ENCODE measurements around the gene SCN4B. TPM values are rescaled to one million over a fixed set of nuclear protein-coding genes. Genes with fewer than 3 reads are reported as not detected.
A peak's percentile ranks its signal among the peaks of the same experiment; 100 is the strongest.

Gene SCN4B
- total RNA-seq, 1 donor from 2014 or later, result 0.89 TPM

GRCh38 chr11:118156531-118157185, 4.0 kb upstream of the SCN4B start:
- no peak overlapping the region for H3K4me2 ChIP-seq (ENCODE audit: low read length)
- DNase-seq (ENCODE audit: low read depth), result no peak
- H2AFZ ChIP-seq (ENCODE audit: low read depth, low read length), result no peak overlapping the region
- Mint-ChIP-seq H3K9me3 (ENCODE audit: unreplicated experiment) (peaks cover 2% of the 10 kb centered on the region), H3K36me3 (ENCODE audit: low read depth, unreplicated experiment) (no peaks in the 10 kb centered on the region), H3K4me1 (ENCODE audit: low read depth, unreplicated experiment) (no peaks in the 10 kb centered on the region), H3K27me3 (ENCODE audit: low read depth, unreplicated experiment) (peaks cover 86% of the 10 kb centered on the region), H3K4me3 (ENCODE audit: unreplicated experiment) (no peak overlapping the region), H3K27ac (ENCODE audit: unreplicated experiment) (no peak overlapping the region)
- H3K79me2 ChIP-seq (ENCODE audit: insufficient read depth, low read length), result no peaks in the 10 kb centered on the region
- no peak for FAIRE-seq
- TF ChIP-seq EZH2 (IDR thresholded peaks at IDR 0.05; ENCODE audit: insufficient read depth, low read length), result peak; percentile 2
- no peak for TF ChIP-seq CTCF (IDR thresholded peaks at IDR 0.05; ENCODE audit: insufficient read depth, low read depth, low read length)
- no peak overlapping the region for H3K4me3 ChIP-seq (ENCODE audit: insufficient read depth, low read depth, low read length)
- H3K27ac ChIP-seq (ENCODE audit: low read depth, low read length), result no peak overlapping the region
- no peak overlapping the region for H3K9ac ChIP-seq (ENCODE audit: low read length)
- H3K36me3 ChIP-seq (ENCODE audit: insufficient read depth, low read length), result no peaks in the 10 kb centered on the region
- H3K4me1 ChIP-seq (ENCODE audit: insufficient read depth, low read length), result peaks cover 7% of the 10 kb centered on the region
- H3K27me3 ChIP-seq (ENCODE audit: insufficient read depth, low read length), result peaks cover 73% of the 10 kb centered on the region
- no peaks in the 10 kb centered on the region for H3K9me3 ChIP-seq (ENCODE audit: insufficient read depth, low read depth, low read length)
- no peaks in the 10 kb centered on the region for H4K20me1 ChIP-seq (ENCODE audit: insufficient read depth, low read length)

- Histone ChIP-seq H3K4me3 (ENCODE audit: insufficient read depth, low read depth, low read length) (no peak overlapping the region), H3K79me2 (ENCODE audit: insufficient read depth, low read length) (no peaks in the 10 kb centered on the region), H4K20me1 (ENCODE audit: insufficient read depth, low read length) (no peaks in the 10 kb centered on the region), H3K4me1 (ENCODE audit: insufficient read depth, low read length) (peaks cover 7% of the 10 kb centered on the region), H3K27ac (ENCODE audit: low read depth, low read length) (no peak overlapping the region), H3K36me3 (ENCODE audit: insufficient read depth, low read length) (no peaks in the 10 kb centered on the region), H2AFZ (ENCODE audit: low read depth, low read length) (no peak overlapping the region), H3K9ac (ENCODE audit: low read length) (no peak overlapping the region), H3K27me3 (ENCODE audit: insufficient read depth, low read length) (peaks cover 73% of the 10 kb centered on the region), H3K9me3 (ENCODE audit: insufficient read depth, low read depth, low read length) (no peaks in the 10 kb centered on the region), H3K4me2 (ENCODE audit: low read length) (no peak overlapping the region)
- Mint-ChIP-seq H3K27me3 (ENCODE audit: low read depth, unreplicated experiment) (peaks cover 86% of the 10 kb centered on the region), H3K4me3 (ENCODE audit: unreplicated experiment) (no peak overlapping the region), H3K4me1 (ENCODE audit: low read depth, unreplicated experiment) (no peaks in the 10 kb centered on the region), H3K9me3 (ENCODE audit: unreplicated experiment) (no peaks in the 10 kb centered on the region), H3K36me3 (ENCODE audit: low read depth, unreplicated experiment) (no peaks in the 10 kb centered on the region), H3K27ac (ENCODE audit: unreplicated experiment) (no peak overlapping the region)
- no peak for DNase-seq (ENCODE audit: low read depth)
- TF ChIP-seq EZH2 (IDR thresholded peaks at IDR 0.05; ENCODE audit: insufficient read depth, low read length) (peak; percentile 20), CTCF (IDR thresholded peaks at IDR 0.05; ENCODE audit: insufficient read depth, low read depth, low read length) (no peak)
- no peak for FAIRE-seq
Observed at GRCh38 chr11:118155776-118156530, 3.3 kb upstream of the SCN4B start.

- Histone ChIP-seq H3K4me3 (ENCODE audit: insufficient read depth, low read depth, low read length) (no peak overlapping the region), H3K27ac (ENCODE audit: low read depth, low read length) (no peak overlapping the region), H4K20me1 (ENCODE audit: insufficient read depth, low read length) (no peaks in the 10 kb centered on the region), H3K36me3 (ENCODE audit: insufficient read depth, low read length) (no peaks in the 10 kb centered on the region), H3K4me2 (ENCODE audit: low read length) (no peak overlapping the region), H3K27me3 (ENCODE audit: insufficient read depth, low read length) (peaks cover 71% of the 10 kb centered on the region), H3K4me1 (ENCODE audit: insufficient read depth, low read length) (peaks cover 7% of the 10 kb centered on the region), H3K9ac (ENCODE audit: low read length) (no peak overlapping the region), H3K79me2 (ENCODE audit: insufficient read depth, low read length) (no peaks in the 10 kb centered on the region), H2AFZ (ENCODE audit: low read depth, low read length) (no peak overlapping the region), H3K9me3 (ENCODE audit: insufficient read depth, low read depth, low read length) (no peaks in the 10 kb centered on the region)
- no peak for DNase-seq (ENCODE audit: low read depth)
- no peak for TF ChIP-seq CTCF (IDR thresholded peaks at IDR 0.05; ENCODE audit: insufficient read depth, low read depth, low read length)
- H3K36me3 Mint-ChIP-seq (ENCODE audit: low read depth, unreplicated experiment), result no peaks in the 10 kb centered on the region
- no peak overlapping the region for H3K27ac Mint-ChIP-seq (ENCODE audit: unreplicated experiment)
- peaks cover 89% of the 10 kb centered on the region for H3K27me3 Mint-ChIP-seq (ENCODE audit: low read depth, unreplicated experiment)
- H3K4me1 Mint-ChIP-seq (ENCODE audit: low read depth, unreplicated experiment), result no peaks in the 10 kb centered on the region
- no peak overlapping the region for H3K4me3 Mint-ChIP-seq (ENCODE audit: unreplicated experiment)
- no peak for FAIRE-seq
- no peaks in the 10 kb centered on the region for H3K9me3 Mint-ChIP-seq (ENCODE audit: unreplicated experiment)
Observed at GRCh38 chr11:118154641-118155040, 2.0 kb upstream of the SCN4B start.
